Endodermal cell (in vitro differentiated cells): Measurements from ENCODE around the gene CLIP1. TPM values are rescaled to one million over a fixed set of nuclear protein-coding genes. Genes with fewer than 3 reads are reported as not detected.

Experiments
- DNase-seq: peaks from one replicate; pipeline ENCODE4 v3.0.0-alpha.2; 2017
- H3K27ac ChIP-seq: 2 replicates; pipeline ENCODE4 v1.5.1; 2013; ENCODE audit warnings: mild to moderate bottlenecking, low read depth, low read length, moderate library complexity
- H3K27me3 ChIP-seq: 2 replicates; pipeline ENCODE4 v1.6.1; 2013; ENCODE audit warnings: mild to moderate bottlenecking, low read length, moderate library complexity; ENCODE audit not compliant: insufficient read depth, control insufficient read depth, poor library complexity, severe bottlenecking
- H3K36me3 ChIP-seq: 2 replicates; pipeline ENCODE4 v1.7.0; 2013; ENCODE audit warnings: mild to moderate bottlenecking, low read length, moderate library complexity; ENCODE audit not compliant: control insufficient read depth, insufficient read depth
- H3K4me1 ChIP-seq: one replicate; pipeline ENCODE4 v1.7.0; 2013; ENCODE audit warnings: low read length; ENCODE audit not compliant: control insufficient read depth, insufficient read depth
- H3K4me3 ChIP-seq: 2 replicates; pipeline ENCODE4 v1.5.1; 2013; ENCODE audit warnings: mild to moderate bottlenecking, low read length, moderate library complexity
- H3K9ac ChIP-seq: 2 replicates; pipeline ENCODE4 v1.6.1; 2013; ENCODE audit warnings: mild to moderate bottlenecking, low read length, moderate library complexity; ENCODE audit not compliant: poor library complexity, severe bottlenecking; ENCODE audit errors: extremely low read depth
- H3K9me3 ChIP-seq: 2 replicates; pipeline ENCODE4 v1.6.1; 2013; ENCODE audit warnings: mild to moderate bottlenecking, low read length, moderate library complexity; ENCODE audit not compliant: control insufficient read depth
- H3K27ac Mint-ChIP-seq: 2 replicates; pipeline ENCODE4 v1.8.0; 2020; ENCODE audit warnings: mixed read lengths
- H3K27me3 Mint-ChIP-seq: 2 replicates; pipeline ENCODE4 v1.8.0; 2021; ENCODE audit warnings: mild to moderate bottlenecking, mixed read lengths; ENCODE audit not compliant: insufficient read depth
- H3K36me3 Mint-ChIP-seq: 2 replicates; pipeline ENCODE4 v1.8.0; 2020; ENCODE audit warnings: low read depth, mixed read lengths
- H3K4me1 Mint-ChIP-seq: 2 replicates; pipeline ENCODE4 v1.8.0; 2020; ENCODE audit warnings: mixed read lengths
- H3K4me3 Mint-ChIP-seq: 2 replicates; pipeline ENCODE4 v1.8.0; 2020; ENCODE audit warnings: mild to moderate bottlenecking, moderate library complexity, mixed read lengths
- H3K9me3 Mint-ChIP-seq: 2 replicates; pipeline ENCODE4 v1.8.0; 2020; ENCODE audit warnings: mild to moderate bottlenecking, mixed read lengths
- CTCF ChIP-seq: fragments of 200-600 bp; sonication (generic); conservative IDR thresholded peaks from 2 replicates; pipeline ENCODE4 v1.5.0; 2021; ENCODE audit warnings: antibody characterized with exemption, mild to moderate bottlenecking
- WGBS, 2 experiments: methylation state at CpG; one replicate each; pipeline versions ENCODE4 v1.1.5 to v1.1.7; 2013; ENCODE audit warnings: missing lambda C conversion rate in 2 of 2, mixed read lengths in 1 of 2; ENCODE audit not compliant: insufficient coverage in 1 of 2, insufficient read length in 1 of 2; 5-methylcytosine and 5-hydroxymethylcytosine counted together
- total RNA-seq, 2 donors: library from RNA; stranded (reverse); fragmentation: NEBNext Ultra II Directional in 1 of 2; extraction: Animal tissue kit (Norgen Biotek cat#: 25700) in 1 of 2; gene quantifications; 2 replicates in 1 of 2; 3 replicates in 1 of 2; pipeline ENCODE4 v1.2.1, GENCODE V29; 2021

CLIP1 gene
- total RNA-seq, 2 donors from 2014 or later, result 56.5 to 65.1 TPM

DNA sequence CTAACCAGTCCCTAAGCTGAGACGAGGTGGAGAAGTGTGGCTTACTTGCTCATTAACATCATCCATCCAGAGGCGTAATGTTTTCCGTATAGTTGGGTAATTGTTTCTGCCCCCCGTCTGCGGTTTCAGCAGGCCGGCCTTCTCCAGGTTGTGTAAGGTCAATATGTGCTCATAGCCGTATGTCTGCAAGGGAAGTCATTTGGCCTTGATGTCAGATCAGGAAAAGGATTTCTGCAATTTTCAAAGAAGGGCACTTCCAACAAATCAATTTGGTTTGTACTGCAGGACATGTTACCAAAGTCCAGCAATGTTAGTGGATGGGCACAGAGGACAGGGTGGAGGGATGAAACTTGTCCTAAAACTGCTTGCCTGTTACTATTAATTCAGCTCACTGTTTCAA lies 186.7 kb downstream of the CLIP1 start:
- H3K4me1 Mint-ChIP-seq, result no peaks in the 10 kb centered on the region

GRCh38 chr12:122232691-122233090 lies 189.8 kb downstream of the CLIP1 start:
- Histone ChIP-seq H3K9me3 (no peaks in the 10 kb centered on the region), H3K4me1 (no peaks in the 10 kb centered on the region), H3K27me3 (no peaks in the 10 kb centered on the region), H3K9ac (no peak overlapping the region), H3K27ac (no peak overlapping the region), H3K36me3 (peaks cover 59% of the 10 kb centered on the region), H3K4me3 (no peak overlapping the region)
- Mint-ChIP-seq H3K36me3 (peaks cover 43% of the 10 kb centered on the region), H3K4me1 (no peaks in the 10 kb centered on the region), H3K27ac (no peak overlapping the region), H3K4me3 (no peak overlapping the region), H3K27me3 (no peaks in the 10 kb centered on the region), H3K9me3 (no peaks in the 10 kb centered on the region)
- no peak for TF ChIP-seq CTCF
- no peak for DNase-seq
- WGBS, 2 experiments, result 96 to 98% methylated on average over 3 to 10 of the region's 10 CpGs

More for the DNA sequence above, 186.7 kb downstream of the CLIP1 start:
- H3K4me3 ChIP-seq, result no peak overlapping the region
- no peak for TF ChIP-seq CTCF
- no peak overlapping the region for H3K9ac ChIP-seq
- H3K9me3 ChIP-seq, result no peaks in the 10 kb centered on the region
- no peak for DNase-seq
- H3K27ac ChIP-seq, result no peak overlapping the region
- Mint-ChIP-seq H3K27me3 (no peaks in the 10 kb centered on the region), H3K36me3 (peaks cover 61% of the 10 kb centered on the region), H3K9me3 (no peaks in the 10 kb centered on the region), H3K4me3 (no peak overlapping the region), H3K27ac (no peak overlapping the region)
- 89 to 96% methylated on average over 7 of the region's 7 CpGs for WGBS, 2 experiments
- no peaks in the 10 kb centered on the region for H3K27me3 ChIP-seq
- no peaks in the 10 kb centered on the region for H3K4me1 ChIP-seq
- peaks cover 77% of the 10 kb centered on the region for H3K36me3 ChIP-seq

GRCh38 chr12:122230798-122231197 lies 191.7 kb downstream of the CLIP1 start:
- Histone ChIP-seq H3K27ac (no peak overlapping the region), H3K27me3 (no peaks in the 10 kb centered on the region), H3K9ac (no peak overlapping the region), H3K36me3 (peaks cover 44% of the 10 kb centered on the region), H3K9me3 (no peaks in the 10 kb centered on the region), H3K4me1 (no peaks in the 10 kb centered on the region), H3K4me3 (no peak overlapping the region)
- Mint-ChIP-seq H3K27me3 (peaks cover 3% of the 10 kb centered on the region), H3K4me3 (no peak overlapping the region), H3K4me1 (no peaks in the 10 kb centered on the region), H3K27ac (no peak overlapping the region), H3K9me3 (no peaks in the 10 kb centered on the region), H3K36me3 (peaks cover 34% of the 10 kb centered on the region)
- DNase-seq, result no peak
- WGBS, 2 experiments, result 83 to 95% methylated on average over 3 to 6 of the region's 6 CpGs
- no peak for TF ChIP-seq CTCF
